Endothelial cell of coronary artery (primary cell): ENCODE results near the gene ZNF527. TPM values are rescaled to one million over a fixed set of nuclear protein-coding genes. Genes with fewer than 3 reads are reported as not detected.

Experiments used
- total RNA-seq: library from RNA; depleted of rRNA; stranded (reverse); fragments of >200 nt; gene quantifications from 2 replicates; pipeline ENCODE4 v1.2.3, GENCODE V29; 2014

Gene ZNF527
- total RNA-seq, result 3.8 and 5.8 TPM in 2 replicates

GRCh38 chr19:37370880-37371661, at the start of gene ZNF527:
ZNF527 (plus strand) TSS chr19:37371099; CDS start chr19:37374199, 3,100 bp downstream.

Other genes starting within 250 kb of the ZNF527 start
- gene ZNF585A, start 198.4 kb upstream of the ZNF527 start, total RNA-seq, result 2.4 and 7.1 TPM in 2 replicates
- gene ZNF585B, start 160.6 kb upstream of the ZNF527 start, total RNA-seq, result 6.8 and 11.5 TPM in 2 replicates
- gene ZNF383, start 152.9 kb upstream of the ZNF527 start, total RNA-seq, result 3.7 and 4.8 TPM in 2 replicates
- 4.6 and 6.2 TPM in 2 replicates for gene ZNF569, start 96.3 kb downstream of the ZNF527 start, total RNA-seq
- 4.9 and 6.9 TPM in 2 replicates for gene ZNF570, start 98.3 kb downstream of the ZNF527 start, total RNA-seq
- 0.09 and 0.28 TPM in 2 replicates for gene ZNF793, start 135.8 kb downstream of the ZNF527 start, total RNA-seq
- 1.3 and 2.1 TPM in 2 replicates for gene ZNF571, start 223.7 kb downstream of the ZNF527 start, total RNA-seq
- gene ZNF540, start 223.8 kb downstream of the ZNF527 start, total RNA-seq, result under 0.01 and 0.28 TPM in 2 replicates